H1 (cell line): ENCODE measurements around the gene PHKA2. TPM values are rescaled to one million over a fixed set of nuclear protein-coding genes. Genes with fewer than 3 reads are reported as not detected.
A peak's percentile ranks its signal among the peaks of the same experiment; 100 is the strongest.

Experiments used
- CTCF ChIA-PET: fragments of 300-600 bp; sonication (Branson Sonifier 250); formaldehyde crosslinking; loops from one replicate; lab custom pipeline; 2021; ENCODE audit not compliant: partially characterized antibody; lab: Charles Lee
- POLR2A ChIA-PET: fragments of 300-600 bp; sonication (Branson Sonifier 250); formaldehyde crosslinking; loops from one replicate; lab custom pipeline; 2021; ENCODE audit warnings: inconsistent platforms; ENCODE audit not compliant: partially characterized antibody; lab: Charles Lee
- DNase-seq, 2 experiments: peaks; one replicate each; pipeline versions ENCODE4 v3.0.0 to v3.0.0-alpha.2; 2010 to 2022; ENCODE audit warnings: low spot score in 2 of 2, low read depth in 1 of 2, mixed read lengths in 1 of 2
- FAIRE-seq: peaks from 2 replicates; lab custom pipeline; 2011; peaks lifted over from hg19 to GRCh38; lab: Jason Lieb, UNC
- H2AFZ ChIP-seq: 2 replicates; pipeline ENCODE4 v1.8.1; 2012; ENCODE audit warnings: low read length, inconsistent platforms
- H2AK5ac ChIP-seq: 2 replicates; pipeline ENCODE4 v1.6.1; 2013; ENCODE audit warnings: low read depth, low read length
- H2BK120ac ChIP-seq: replicated peaks from 2 replicates; pipeline ENCODE3; 2013; ENCODE audit warnings: low read depth, low read length, inconsistent platforms
- H2BK12ac ChIP-seq: 2 replicates; pipeline ENCODE4 v1.6.1; 2013; ENCODE audit warnings: low read depth, low read length
- H2BK15ac ChIP-seq: 2 replicates; pipeline ENCODE4 v1.6.1; 2013; ENCODE audit warnings: low read length
- H2BK20ac ChIP-seq: 2 replicates; pipeline ENCODE4 v1.6.1; 2013; ENCODE audit warnings: low read length
- H2BK5ac ChIP-seq: 2 replicates; pipeline ENCODE4 v1.6.1; 2013; ENCODE audit warnings: low read depth, low read length
- H3K14ac ChIP-seq: 2 replicates; pipeline ENCODE4 v1.6.1; 2013; ENCODE audit warnings: inconsistent platforms; ENCODE audit not compliant: insufficient read length
- H3K18ac ChIP-seq: 2 replicates; pipeline ENCODE4 v1.6.1; 2013; ENCODE audit warnings: low read length; ENCODE audit errors: extremely low read depth
- H3K23ac ChIP-seq: 2 replicates; pipeline ENCODE4 v1.6.1; 2013; ENCODE audit warnings: inconsistent platforms; ENCODE audit not compliant: insufficient read length
- H3K23me2 ChIP-seq: 2 replicates; pipeline ENCODE4 v1.6.1; 2013; ENCODE audit warnings: low read depth, low read length
- H3K27ac ChIP-seq: 2 replicates; pipeline ENCODE4 v1.6.1; 2011; ENCODE audit warnings: low read depth, low read length, inconsistent platforms
- H3K27me3 ChIP-seq, 4 experiments: replicated peaks in 1 of 4; 1 replicate in 1 of 4; 2 replicates in 3 of 4; pipeline versions ENCODE4 v1.6.1 to v1.8.1; 2011 to 2013; ENCODE audit warnings: low read length in 3 of 4, mild to moderate bottlenecking in 3 of 4, inconsistent platforms in 2 of 4, mixed read lengths in 2 of 4, moderate library complexity in 1 of 4; ENCODE audit not compliant: control insufficient read depth in 3 of 4, insufficient read depth in 3 of 4; ENCODE audit errors: extremely low read depth in 1 of 4
- H3K36me3 ChIP-seq, 4 experiments: 2 replicates each; pipeline versions ENCODE4 v1.6.1 to v1.8.1; 2011 to 2013; ENCODE audit warnings: mild to moderate bottlenecking in 4 of 4, low read length in 3 of 4, moderate library complexity in 2 of 4, control low read depth in 1 of 4, inconsistent platforms in 1 of 4; ENCODE audit not compliant: insufficient read depth in 4 of 4, control insufficient read depth in 2 of 4
- H3K4ac ChIP-seq: replicated peaks from 2 replicates; pipeline ENCODE3; 2013; ENCODE audit warnings: low read length, low read depth, mixed read lengths, inconsistent platforms; ENCODE audit not compliant: insufficient read length
- H3K4me1 ChIP-seq, 4 experiments: replicated peaks in 1 of 4; 1 replicate in 1 of 4; 2 replicates in 3 of 4; pipeline versions ENCODE4 v1.6.1 to v1.8.1; 2011 to 2013; ENCODE audit warnings: low read length in 3 of 4, inconsistent platforms in 2 of 4, mixed read lengths in 1 of 4; ENCODE audit not compliant: insufficient read depth in 4 of 4, control insufficient read depth in 3 of 4
- H3K4me2 ChIP-seq, 2 experiments: 2 replicates each; pipeline versions ENCODE4 v1.6.1 to v1.8.1; 2011 to 2013; ENCODE audit warnings: low read depth in 2 of 2, low read length in 2 of 2, control low read depth in 1 of 2, inconsistent platforms in 1 of 2, mild to moderate bottlenecking in 1 of 2; ENCODE audit not compliant: insufficient read depth in 1 of 2
- H3K4me3 ChIP-seq, 4 experiments: fragments of 200-600, 300-600 bp in 1 of 4; sonication (generic), shearing (Covaris generic), sonication (Bioruptor Twin) in 1 of 4; 2 replicates each; pipeline versions ENCODE4 v1.5.1 to v1.8.1; 2011 to 2016; ENCODE audit warnings: low read length in 4 of 4, low read depth in 3 of 4, control low read depth in 2 of 4, inconsistent platforms in 2 of 4, mild to moderate bottlenecking in 2 of 4, mixed read lengths in 1 of 4, moderate library complexity in 1 of 4; ENCODE audit not compliant: insufficient read depth in 2 of 4; ENCODE audit errors: extremely low read depth in 1 of 4
- H3K56ac ChIP-seq: replicated peaks from 2 replicates; pipeline ENCODE3; 2013; ENCODE audit warnings: low read depth, mild to moderate bottlenecking, mixed read lengths, low read length, inconsistent platforms; ENCODE audit not compliant: insufficient read length
- H3K79me1 ChIP-seq: 2 replicates; pipeline ENCODE4 v1.6.1; 2013; ENCODE audit warnings: low read depth, low read length, control low read depth
- H3K79me2 ChIP-seq, 2 experiments: 2 replicates each; pipeline versions ENCODE4 v1.6.1 to v1.8.1; 2012 to 2013; ENCODE audit warnings: low read length in 2 of 2, mild to moderate bottlenecking in 2 of 2, inconsistent platforms in 1 of 2; ENCODE audit not compliant: insufficient read depth in 2 of 2, control insufficient read depth in 1 of 2
- H3K9ac ChIP-seq, 4 experiments: replicated peaks in 1 of 4; 1 replicate in 1 of 4; 2 replicates in 3 of 4; pipeline versions ENCODE4 v1.6.1 to v1.8.1; 2011 to 2013; ENCODE audit warnings: low read depth in 3 of 4, low read length in 3 of 4, control low read depth in 2 of 4, mild to moderate bottlenecking in 2 of 4, moderate library complexity in 2 of 4, inconsistent platforms in 1 of 4; ENCODE audit errors: extremely low read depth in 1 of 4
- H3K9me3 ChIP-seq, 2 experiments: 2 replicates each; pipeline versions ENCODE4 v1.6.1 to v1.8.1; 2012 to 2013; ENCODE audit warnings: mild to moderate bottlenecking in 2 of 2, moderate library complexity in 2 of 2, control low read depth in 1 of 2, inconsistent platforms in 1 of 2, low read depth in 1 of 2, low read length in 1 of 2, mixed read lengths in 1 of 2; ENCODE audit not compliant: insufficient read depth in 2 of 2
- H4K20me1 ChIP-seq, 2 experiments: replicated peaks in 1 of 2; 2 replicates each; pipeline versions ENCODE3 to v1.8.1; 2011 to 2013; ENCODE audit warnings: inconsistent platforms in 2 of 2, low read length in 2 of 2, mild to moderate bottlenecking in 1 of 2; ENCODE audit not compliant: insufficient read depth in 2 of 2, control insufficient read depth in 1 of 2
- H4K5ac ChIP-seq: 2 replicates; pipeline ENCODE4 v1.6.1; 2013; ENCODE audit warnings: low read length, low read depth, mixed read lengths, inconsistent platforms; ENCODE audit not compliant: insufficient read length
- H4K8ac ChIP-seq: 2 replicates; pipeline ENCODE4 v1.8.0; 2013; ENCODE audit warnings: mild to moderate bottlenecking, moderate library complexity, low read length, inconsistent platforms; ENCODE audit not compliant: insufficient read depth; ENCODE audit errors: extremely low read depth
- H4K91ac ChIP-seq: replicated peaks from 2 replicates; pipeline ENCODE3; 2013; ENCODE audit warnings: low read length, mixed read lengths, inconsistent platforms; ENCODE audit not compliant: insufficient read length
- JUND ChIP-seq: IDR thresholded peaks from 2 replicates; pipeline ENCODE4 v1.6.1; 2011; ENCODE audit warnings: mild to moderate bottlenecking, improper control_type of control experiment, low read length
- NANOG ChIP-seq: IDR thresholded peaks from 2 replicates; pipeline ENCODE4 v1.6.1; 2011; ENCODE audit warnings: low read length, low read depth, mild to moderate bottlenecking, inconsistent platforms; ENCODE audit not compliant: insufficient read depth, poor library complexity, severe bottlenecking
- WGBS, 2 experiments: shearing (Covaris generic) in 1 of 2; methylation state at CpG; one replicate each; pipeline versions ENCODE4 v1.1.6 to v1.1.7; 2013 to 2015; ENCODE audit warnings: low lambda C conversion rate in 2 of 2, mixed read lengths in 2 of 2, inconsistent platforms in 1 of 2, low coverage in 1 of 2, missing lambda C conversion rate in 1 of 2; ENCODE audit not compliant: insufficient replicate concordance in 2 of 2, insufficient coverage in 1 of 2, insufficient read length in 1 of 2; ENCODE audit errors: extremely low coverage in 1 of 2, missing lambda C conversion rate in 1 of 2; 5-methylcytosine and 5-hydroxymethylcytosine counted together
- polyA plus RNA-seq, 7 experiments: library from polyadenylated mRNA; depleted of rRNA in 3 of 7; stranded (reverse) in 5 of 7; unstranded in 2 of 7; fragments of >200 nt in 5 of 7; fragments of 200-250 nt in 2 of 7; gene quantifications; 1 replicate in 5 of 7; 2 replicates in 1 of 7; 4 replicates in 1 of 7; pipeline versions ENCODE4 v1.2.1 to v1.2.3, GENCODE V29; 2011 to 2013; ENCODE audit warnings: missing spikeins in 2 of 7, mixed read lengths in 2 of 7
- total RNA-seq: library from RNA; stranded (reverse); fragmentation: NEBNext Ultra II Directional; extraction: Animal tissue kit (Norgen Biotek cat#: 25700); gene quantifications from 2 replicates; pipeline ENCODE4 v1.2.1, GENCODE V29; 2021

The PHKA2 gene
- total and polyA plus RNA-seq, 2 of the 8 experiments (the other 6 are each of a cell fraction or from before 2014, with no cell fraction given), result 28.1 to 35.8 TPM

DNA sequence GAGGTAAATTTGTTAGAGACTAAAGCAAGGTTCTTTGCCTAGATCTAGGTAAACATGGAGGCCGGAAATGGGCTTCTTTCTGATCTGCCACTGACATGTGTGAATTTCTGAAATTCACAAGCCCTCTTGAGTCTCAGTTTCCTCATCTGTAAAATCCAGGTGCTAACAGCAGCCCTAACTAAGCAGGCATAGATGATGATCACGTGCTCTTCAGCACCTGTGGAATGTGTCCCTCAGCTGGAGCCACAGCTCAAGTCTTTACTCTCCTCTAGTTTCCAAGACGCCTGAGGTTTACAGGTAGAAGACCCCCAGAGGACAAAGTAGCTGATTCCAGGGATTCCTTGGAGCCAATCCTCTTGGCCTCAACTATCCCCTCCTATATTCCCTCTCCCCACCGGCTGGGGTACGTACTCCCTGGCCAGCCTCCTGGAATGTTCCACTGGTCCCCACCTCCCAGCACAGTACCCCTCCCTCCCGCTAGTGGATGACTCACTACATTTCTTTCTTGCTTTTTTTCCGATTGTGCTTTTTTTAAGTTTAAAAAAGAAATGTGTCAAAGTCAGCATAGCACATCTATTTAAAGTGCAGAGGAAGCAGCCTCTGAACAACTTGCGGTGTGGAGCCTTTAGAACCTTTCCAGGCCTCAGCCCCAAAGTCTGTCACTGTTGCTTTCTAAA is 98.4 kb downstream of the PHKA2 start:
- peaks cover 0 to 10% (median 2%) of the 10 kb centered on the region in 4 experiments; a peak in 2 of 7 replicates for H3K4me1 ChIP-seq
- H3K18ac ChIP-seq, result no peak overlapping the region
- FAIRE-seq (no peak), DNase-seq (no peak)
- no peak overlapping the region for H2BK120ac ChIP-seq
- no peak overlapping the region for H4K5ac ChIP-seq
- H3K27ac ChIP-seq, result no peak overlapping the region
- H3K4me2 ChIP-seq, result peak overlapping the region; percentile 79 to 91
- H2BK20ac ChIP-seq, result no peak overlapping the region
- no peak overlapping the region for H4K8ac ChIP-seq
- no peaks in the 10 kb centered on the region for H3K9me3 ChIP-seq
- no peak overlapping the region for H2BK12ac ChIP-seq
- peak overlapping the region in 2 of 4 experiments; percentile 17 to 53; a peak in 3 of 8 replicates for H3K4me3 ChIP-seq
- H4K20me1 ChIP-seq, result no peaks in the 10 kb centered on the region
- H3K36me3 ChIP-seq, result no peaks in the 10 kb centered on the region
- H3K79me2 ChIP-seq, result no peaks in the 10 kb centered on the region
- H3K9ac ChIP-seq, result no peak overlapping the region
- H2BK5ac ChIP-seq, result no peak overlapping the region
- no peak overlapping the region for H2BK15ac ChIP-seq
- H3K56ac ChIP-seq, result no peak overlapping the region
- H3K79me1 ChIP-seq, result no peaks in the 10 kb centered on the region
- H3K23ac ChIP-seq, result no peak overlapping the region
- WGBS, 2 experiments, result 65% methylated on average over 5 of the region's 8 CpGs; no CpG with 5 or more reads in 1 of the 2 experiments
- peak overlapping the region; percentile 53 for H3K4ac ChIP-seq
- H2AFZ ChIP-seq, result no peak overlapping the region
- ChIA-PET POLR2A (interaction anchor here (0.7 to 1.2 kb wide), 4 partner anchors 23 to 461 kb away, joined by 3 read pairs; no protein-coding TSS in a partner anchor), CTCF (interaction anchor here (1.0 to 1.8 kb wide), 4 partner anchors 9 to 448 kb away, joined by 3 to 6 read pairs (median 4); no protein-coding TSS in a partner anchor)
- no peak overlapping the region for H2AK5ac ChIP-seq
- H4K91ac ChIP-seq, result no peak overlapping the region
- no peak overlapping the region for H3K14ac ChIP-seq
- no peaks in the 10 kb centered on the region; a peak in 1 of 7 replicates for H3K27me3 ChIP-seq
- peaks cover 10% of the 10 kb centered on the region; the same call in 1 of the 2 replicates for H3K23me2 ChIP-seq
- no peak for TF ChIP-seq JUND
- TF ChIP-seq NANOG, result no peak
